RKO (cell line): ENCODE data around the gene TMEM184A.

Experiments
- DNase-seq: peaks from one replicate; pipeline ENCODE4 v3.0.0-alpha.2; 2016; ENCODE audit warnings: low spot score

The TMEM184A gene

DNA sequence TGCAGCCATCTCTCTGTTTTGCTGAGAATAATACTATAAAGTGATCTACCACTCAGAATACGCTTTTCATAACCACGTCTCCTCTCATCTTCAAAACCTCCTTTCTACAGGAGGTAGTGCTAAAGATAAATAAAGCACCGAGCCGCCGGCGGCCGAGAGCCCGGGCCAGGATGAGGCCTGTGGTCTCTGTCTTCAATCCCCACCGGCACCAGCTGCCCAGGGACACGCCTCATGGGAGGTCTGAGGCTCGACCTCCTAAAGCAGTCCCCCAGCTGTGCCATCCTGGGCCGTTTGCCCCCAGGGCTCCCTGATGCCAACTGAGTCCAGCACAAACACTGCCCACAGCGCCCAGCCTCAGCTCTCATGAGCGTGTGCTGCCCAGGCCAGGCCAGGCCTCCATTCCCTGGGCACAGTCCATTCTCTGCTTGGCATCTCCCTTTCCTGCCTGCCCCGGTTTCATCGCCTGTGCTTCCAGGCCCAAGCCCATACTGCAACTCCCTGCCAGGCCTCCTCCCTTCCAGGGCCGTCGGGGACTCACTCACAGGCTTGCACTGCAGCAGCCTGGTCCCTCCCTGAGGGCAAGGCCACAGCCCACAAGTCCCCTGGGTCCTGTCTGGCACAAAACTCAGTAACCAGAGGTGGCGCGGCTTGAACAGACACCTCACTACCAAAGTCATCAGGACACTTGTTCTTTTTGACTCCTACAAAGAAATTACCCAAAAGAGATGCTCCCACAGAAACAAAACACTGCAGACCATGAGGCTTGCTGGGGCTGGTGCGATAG lies 54.3 kb downstream of the TMEM184A start:
- no peak for DNase-seq

DNA sequence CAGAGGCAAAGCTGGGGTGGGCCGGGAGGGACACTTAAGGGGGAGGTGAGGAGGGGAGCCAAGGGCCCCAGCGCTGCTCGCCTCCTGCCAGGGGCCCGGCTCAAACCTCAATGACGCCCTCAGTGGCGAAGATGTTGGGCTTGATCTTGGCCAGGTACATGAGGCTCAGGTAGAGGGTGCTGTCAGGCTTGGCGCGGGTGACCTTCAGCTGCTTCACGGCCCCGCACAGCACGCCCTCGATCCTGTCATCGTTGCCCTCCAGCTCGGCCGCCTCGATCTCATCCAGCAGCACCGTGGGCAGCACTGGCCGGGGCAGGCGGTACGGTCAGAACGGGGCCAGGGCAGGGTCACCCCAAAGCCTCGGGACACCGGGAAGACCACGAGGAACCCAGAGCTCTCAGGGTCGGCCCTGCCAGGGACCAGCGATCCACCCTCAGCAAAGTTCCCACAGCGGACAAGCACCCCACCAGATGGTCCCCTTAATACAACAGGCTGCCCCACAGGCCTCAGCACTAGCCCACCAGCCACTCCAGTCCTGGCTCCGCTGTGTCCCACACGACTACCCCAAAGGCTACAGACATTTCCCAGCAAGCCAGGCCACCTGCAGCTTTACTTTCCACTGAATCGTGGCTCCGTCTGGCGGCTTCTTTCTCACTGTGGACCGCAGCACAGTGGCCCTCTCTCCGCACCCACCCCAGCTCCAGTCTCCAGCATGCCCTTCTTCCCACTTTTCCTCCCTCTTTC lies 55.8 kb downstream of the TMEM184A start:
- DNase-seq, result no peak

DNA sequence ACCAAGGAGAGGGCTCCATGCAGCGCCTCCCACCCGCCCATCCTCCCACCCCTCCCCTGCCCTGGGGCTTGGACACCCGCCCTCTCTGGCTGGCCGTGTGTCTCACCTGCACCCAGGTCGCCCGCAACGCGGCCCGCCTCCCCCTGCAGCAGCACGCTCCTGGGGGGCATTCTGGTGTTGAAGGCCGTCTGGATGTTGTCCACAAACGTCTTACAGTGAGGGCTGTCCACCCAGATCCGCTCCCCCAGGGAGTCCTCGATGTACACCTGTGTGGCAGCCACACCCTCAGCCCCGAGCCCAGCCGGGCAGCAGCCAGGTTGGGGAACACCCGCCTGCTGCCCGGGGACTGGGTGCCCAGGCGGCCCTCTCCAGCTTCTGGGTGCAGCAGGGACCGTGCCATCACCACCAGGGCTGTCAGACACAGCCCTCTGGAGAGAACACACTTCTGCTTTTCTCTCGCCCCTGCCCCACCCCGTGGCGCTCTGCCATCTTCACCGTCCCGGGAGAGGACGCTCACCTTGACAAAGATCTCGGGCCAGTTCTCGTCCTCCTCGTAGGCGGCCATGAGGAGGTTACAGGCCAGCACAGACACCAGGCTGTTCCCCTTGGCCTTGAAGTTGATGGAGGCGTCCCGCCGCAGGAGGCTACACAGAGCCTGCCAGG lies 56.5 kb downstream of the TMEM184A start:
- no peak for DNase-seq

DNA sequence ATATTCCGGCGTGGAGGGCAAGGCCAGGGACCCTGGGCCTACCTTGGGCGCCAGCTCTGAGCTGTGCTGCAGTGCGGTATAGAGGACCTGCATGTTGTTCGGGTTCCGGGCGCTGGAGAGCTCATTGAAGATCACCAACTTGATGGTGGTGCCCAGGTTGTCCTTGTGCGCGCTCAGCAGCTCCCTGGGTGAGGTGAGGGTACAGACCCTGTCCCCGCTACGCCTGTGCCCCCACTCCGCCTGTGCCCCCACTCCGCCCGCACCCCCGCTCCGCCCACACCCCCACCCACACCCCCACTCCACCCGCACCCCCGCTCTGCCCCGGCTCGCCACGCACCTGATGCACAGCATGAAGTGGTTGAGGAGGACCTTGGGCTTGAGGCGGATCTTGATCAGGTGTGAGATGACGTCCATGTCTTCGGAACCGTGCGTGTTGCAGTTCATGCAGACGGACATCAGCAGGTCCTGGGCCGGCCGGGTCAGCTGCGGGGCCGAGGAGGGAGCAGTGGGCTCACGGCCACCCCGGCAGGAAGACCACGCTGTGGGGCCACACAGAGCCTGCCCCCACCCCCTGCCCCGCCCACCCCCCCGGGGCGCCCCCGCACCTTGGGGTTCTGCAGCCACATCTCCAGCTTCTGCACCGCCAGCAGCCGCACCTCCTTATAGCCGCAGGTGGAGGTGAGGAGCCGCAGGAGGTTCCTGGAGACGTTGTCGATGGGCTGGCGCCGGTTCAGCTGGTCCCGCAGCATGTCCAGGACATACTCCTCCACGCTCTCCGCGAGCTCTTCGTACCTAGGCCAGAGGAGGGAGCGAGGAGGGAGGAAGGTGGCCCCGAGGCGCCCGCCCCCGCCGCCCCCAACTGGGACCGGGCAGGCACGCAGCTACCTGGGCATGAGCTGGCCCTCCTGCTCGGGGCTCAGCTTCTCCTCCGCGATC lies 57.4 kb downstream of the TMEM184A start:
- DNase-seq, result no peak

DNA sequence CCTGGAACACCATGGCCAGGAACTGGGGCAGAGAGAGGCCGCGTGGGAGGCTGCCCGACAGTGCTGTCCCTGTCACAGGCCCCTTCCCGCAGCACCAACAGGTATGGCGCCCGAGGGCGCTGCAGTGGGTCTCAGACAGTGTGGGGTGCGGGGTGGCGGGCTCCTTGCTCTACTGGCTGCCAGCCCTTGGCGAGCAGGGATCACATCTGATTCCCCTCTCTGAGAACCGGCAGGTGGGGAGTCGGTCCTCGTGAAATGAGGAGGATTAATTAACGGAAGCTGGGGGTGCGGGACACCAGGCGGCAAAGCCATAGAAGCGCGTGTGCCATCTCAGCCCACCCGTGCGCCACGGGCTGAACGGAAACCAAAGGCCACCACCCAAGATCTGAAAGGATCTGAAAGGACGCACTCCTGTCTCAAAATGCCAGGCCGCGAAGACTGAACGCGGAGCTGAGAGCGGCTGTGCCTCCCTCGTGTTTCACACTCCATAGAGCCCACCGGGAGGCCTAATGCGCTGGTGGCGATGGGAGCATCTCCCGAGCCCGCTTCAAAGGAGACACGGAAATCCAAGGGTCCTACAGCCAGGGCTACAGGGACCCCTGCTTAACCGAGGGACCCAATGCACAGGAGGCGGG lies 58.6 kb downstream of the TMEM184A start:
- DNase-seq, result no peak

DNA sequence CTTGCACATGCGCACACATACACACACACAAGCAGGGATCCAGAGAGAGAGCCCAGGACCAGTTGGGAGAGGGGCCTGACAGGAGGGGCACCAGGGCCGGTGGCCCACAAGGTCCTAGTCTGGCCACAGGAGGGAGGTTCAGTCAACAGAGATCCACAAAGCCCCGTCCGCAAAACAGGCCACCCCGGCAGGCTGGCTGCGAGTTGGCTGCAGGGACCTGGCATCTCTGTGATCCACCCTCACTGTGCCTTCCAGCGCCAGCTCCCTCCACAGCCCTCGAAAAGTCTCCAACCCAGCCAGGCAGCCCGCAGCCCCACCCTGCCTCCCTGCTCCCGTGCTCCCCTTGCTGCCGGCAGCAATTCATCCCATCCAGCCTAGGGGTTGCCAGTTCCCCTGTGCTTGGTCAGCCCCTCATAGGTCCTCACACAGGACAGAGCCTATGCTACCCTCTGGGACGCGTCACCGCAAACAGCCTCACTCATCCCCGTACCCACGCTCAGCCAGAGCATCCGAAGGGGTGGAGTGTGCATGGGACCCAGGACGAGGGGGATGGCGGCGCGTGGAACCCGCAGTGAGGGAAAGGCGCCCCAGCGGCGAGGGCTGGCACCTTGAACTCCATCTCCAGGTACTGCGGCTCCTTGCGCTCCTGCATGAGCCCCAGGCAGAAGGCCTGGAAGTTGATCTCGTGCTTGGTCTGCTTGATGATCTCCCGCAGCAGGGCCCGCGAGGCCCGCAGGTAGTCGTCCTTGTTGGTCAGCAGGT lies 59.3 kb downstream of the TMEM184A start:
- no peak for DNase-seq

DNA sequence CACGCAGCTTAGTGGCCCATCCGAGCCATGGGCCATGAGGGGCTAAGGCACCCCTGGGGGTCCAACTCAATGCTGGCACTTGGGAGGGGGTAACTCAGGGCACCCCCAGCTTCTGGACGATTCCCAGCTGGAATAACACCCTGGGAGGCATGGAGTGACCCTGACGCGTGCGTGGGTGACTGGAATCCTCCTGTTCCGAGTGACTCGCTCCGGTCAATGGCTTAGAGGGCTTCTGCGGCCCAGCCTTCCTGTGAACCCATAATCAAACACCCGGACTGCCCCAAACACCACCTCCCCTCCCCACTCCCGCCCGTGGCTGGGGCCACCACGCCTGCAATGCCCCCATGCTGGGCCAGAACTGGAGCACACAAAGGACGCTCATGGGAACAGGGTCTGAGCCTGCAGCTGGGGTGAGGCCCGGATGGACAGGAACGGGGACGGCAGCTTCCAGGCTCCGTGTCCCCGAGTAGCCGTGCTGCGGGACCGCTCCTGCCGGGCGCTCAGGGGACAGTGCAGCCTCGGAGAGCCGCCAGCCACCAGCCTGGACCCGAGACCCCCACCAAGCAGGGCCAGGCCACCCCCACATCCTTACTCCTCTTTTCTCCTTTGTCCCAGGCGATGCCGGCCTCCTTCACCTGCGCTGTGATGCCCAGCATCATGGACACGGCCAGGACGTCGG lies 60.3 kb downstream of the TMEM184A start:
- no peak for DNase-seq

DNA sequence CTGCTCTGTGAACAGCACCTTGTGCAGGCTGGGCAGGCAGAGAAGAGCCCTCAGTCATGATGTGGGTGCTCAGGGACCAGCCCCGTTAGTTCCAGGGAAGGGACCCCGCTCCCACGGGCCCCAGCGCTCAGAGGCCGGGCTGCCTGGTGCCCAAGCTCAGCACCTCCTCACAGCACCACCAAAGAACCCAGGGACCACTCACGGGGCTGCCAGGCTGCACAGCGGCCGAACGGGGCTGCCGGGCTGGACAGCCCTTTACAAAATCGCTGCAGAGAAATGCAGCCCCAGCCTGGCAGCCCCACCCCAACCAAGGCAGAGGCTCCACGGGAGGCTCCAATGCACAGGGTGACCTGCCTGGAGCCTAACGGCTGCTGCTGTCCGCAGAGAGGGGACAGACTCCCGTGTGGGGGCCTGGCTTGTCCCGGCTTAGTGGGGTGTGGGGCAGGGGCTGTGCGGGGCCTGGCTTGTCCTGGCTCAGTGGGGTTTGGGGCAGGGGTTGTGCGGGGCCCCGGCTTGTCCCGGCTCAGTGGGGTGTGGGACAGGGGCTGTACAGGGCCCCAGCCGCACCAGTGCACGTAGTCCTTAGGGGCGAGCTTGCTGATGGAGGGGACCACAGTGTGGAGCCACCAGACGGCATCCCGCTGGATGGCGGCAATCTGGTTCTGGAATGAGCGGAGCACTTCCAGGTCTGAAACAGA lies 61.0 kb downstream of the TMEM184A start:
- DNase-seq, result no peak

DNA sequence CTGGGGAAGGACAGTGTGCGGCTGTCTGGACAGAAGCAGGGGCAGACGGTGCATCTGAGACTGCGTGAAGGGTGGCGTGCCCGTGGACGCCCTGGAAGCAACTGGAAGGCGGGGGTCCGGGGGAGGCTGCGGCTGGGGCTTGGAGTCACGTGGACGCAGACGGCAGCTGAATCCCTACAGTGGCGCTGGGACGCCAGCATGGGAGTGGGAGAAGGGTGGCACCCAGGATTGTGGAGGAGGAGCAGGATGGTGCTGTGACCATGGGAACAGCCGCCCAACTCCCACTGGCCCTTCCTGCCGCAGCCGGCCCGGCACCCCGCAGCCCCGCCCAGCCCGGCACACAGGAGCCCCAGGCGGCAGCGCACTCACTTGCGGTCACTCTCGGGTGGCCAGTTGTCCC lies 61.6 kb downstream of the TMEM184A start:
- no peak for DNase-seq

DNA sequence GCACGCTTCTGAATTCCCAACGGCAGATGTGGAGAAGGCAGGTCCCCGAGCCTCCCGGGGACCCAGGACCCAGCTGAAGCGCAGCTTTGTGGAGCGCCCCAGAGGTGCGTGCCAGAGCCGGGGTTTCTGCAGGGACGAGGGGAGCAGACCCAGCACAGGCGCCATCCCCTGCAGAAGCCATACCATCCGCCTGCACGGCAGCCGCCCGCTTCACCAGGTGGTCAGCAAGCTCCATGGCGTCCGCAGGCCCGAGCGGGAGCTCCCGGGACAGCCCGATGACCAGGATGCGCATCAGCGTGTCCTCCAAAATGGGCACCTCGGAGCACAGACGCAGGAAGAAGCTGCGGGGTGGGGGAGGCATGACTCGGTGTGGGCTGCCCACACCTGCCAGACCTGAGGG lies 62.4 kb downstream of the TMEM184A start:
- DNase-seq, result no peak

DNA sequence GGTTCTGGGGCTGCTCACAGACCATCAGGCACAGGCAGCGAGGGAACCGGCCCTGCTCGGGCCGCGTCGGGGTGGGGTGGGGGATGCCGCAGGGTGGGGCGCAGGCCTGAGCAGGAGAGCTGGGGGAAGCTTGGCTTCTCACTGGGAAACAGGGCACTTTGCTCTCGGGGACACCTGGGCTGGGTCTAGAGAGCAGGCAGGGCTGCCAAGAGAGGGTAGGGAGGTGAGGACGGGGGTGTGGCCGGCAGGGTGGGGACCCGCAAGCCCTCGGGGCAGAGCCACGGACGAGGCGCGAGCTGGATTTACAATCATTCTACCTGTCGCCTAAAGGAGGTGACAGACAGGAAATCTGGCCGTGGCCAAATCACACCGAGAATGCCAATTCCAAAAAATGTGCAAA lies 62.9 kb downstream of the TMEM184A start:
- no peak for DNase-seq

DNA sequence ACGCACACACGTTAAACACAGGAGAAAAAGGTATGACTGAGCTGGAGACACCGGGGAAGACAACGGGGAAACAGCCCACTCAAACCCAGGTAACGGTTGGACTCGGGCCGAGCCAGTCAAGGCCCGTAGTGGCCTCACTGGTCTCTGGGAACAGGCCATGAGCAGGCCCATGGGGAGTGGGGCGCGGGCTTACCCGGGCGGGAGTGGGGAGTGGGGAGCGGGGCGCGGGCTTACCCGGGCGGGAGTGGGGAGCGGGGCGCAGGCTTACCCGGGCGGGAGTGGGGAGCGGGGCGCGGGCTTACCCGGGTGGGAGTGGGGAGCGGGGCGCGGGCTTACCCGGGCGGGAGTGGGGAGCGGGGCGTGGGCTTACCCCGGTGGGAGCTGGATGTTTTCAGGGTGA lies 63.4 kb downstream of the TMEM184A start:
- no peak for DNase-seq
